Erythroblast (primary cell): Measurements from ENCODE around the gene RHBDL3.

Experiments used
- GATA1 ChIP-seq: IDR thresholded peaks from 2 replicates; pipeline ENCODE4 v1.6.1; 2011; ENCODE audit warnings: low read depth, mild to moderate bottlenecking, control low read depth, low read length, moderate library complexity
- POLR2A ChIP-seq: IDR thresholded peaks from 2 replicates; pipeline ENCODE4 v1.6.1; 2011; ENCODE audit warnings: mild to moderate bottlenecking, low read length

- TF ChIP-seq POLR2A (no peak), GATA1 (no peak)
Observed at GRCh38 chr17:32235588-32235987, 30.0 kb upstream of the RHBDL3 start.
